PC-3 (cell line): ENCODE results near the gene KCNQ1. TPM values are rescaled to one million over a fixed set of nuclear protein-coding genes. Genes with fewer than 3 reads are reported as not detected.

Experiments
- ATAC-seq: fragments of 200-7000 bp; cut with Tn5 transposase; 2 replicates; pipeline ENCODE4 v1.9.1; 2020; ENCODE audit warnings: mild to moderate bottlenecking, moderate library complexity
- BruUV-seq: library from RNA; stranded (reverse); fragments of 400-500 nt; replicated peaks from 2 replicates; lab custom pipeline; 2021; lab: Mats Ljungman, UMichigan
- CTCF ChIA-PET: fragments of 300-600 bp; sonication (Branson Sonifier 250); formaldehyde crosslinking; loops from one replicate; lab custom pipeline; 2022; ENCODE audit warnings: antibody characterized with exemption; lab: Charles Lee
- POLR2A ChIA-PET: fragments of 300-600 bp; sonication (Branson Sonifier 250); formaldehyde crosslinking; loops from one replicate; lab custom pipeline; 2022; ENCODE audit warnings: antibody characterized with exemption; ENCODE audit not compliant: unreplicated experiment; lab: Charles Lee
- DNase-seq: peaks from one replicate; pipeline ENCODE4 v3.0.0-alpha.2; 2015
- H2AFZ ChIP-seq: fragments of 300-600 bp; sonication (generic); 2 replicates; pipeline ENCODE4 v1.6.0; 2016; ENCODE audit warnings: antibody characterized with exemption, low read length
- H3F3A ChIP-seq: fragments of 300-600 bp; sonication (generic); one replicate; pipeline ENCODE4 v1.6.0; 2017; ENCODE audit warnings: antibody characterized with exemption, low read length, control low read depth, mild to moderate bottlenecking; ENCODE audit not compliant: unreplicated experiment
- H3K27ac ChIP-seq: fragments of 300-600 bp; sonication (generic); 2 replicates; pipeline ENCODE4 v1.5.1; 2016; ENCODE audit warnings: mild to moderate bottlenecking, low read length
- H3K27me3 ChIP-seq: fragments of 300-600 bp; sonication (generic); 2 replicates; pipeline ENCODE4 v1.6.1; 2016; ENCODE audit warnings: low read length, mixed read lengths
- H3K36me3 ChIP-seq: fragments of 300-600 bp; sonication (generic); 2 replicates; pipeline ENCODE4 v1.6.1; 2016; ENCODE audit warnings: low read depth, mixed run types, low read length, mixed read lengths
- H3K4me1 ChIP-seq: fragments of 300-600 bp; sonication (generic); 2 replicates; pipeline ENCODE4 v1.5.1; 2016; ENCODE audit warnings: low read length; ENCODE audit not compliant: insufficient read depth
- H3K4me2 ChIP-seq: fragments of 300-600 bp; sonication (generic); 2 replicates; pipeline ENCODE4 v1.6.0; 2016; ENCODE audit warnings: low read length
- H3K4me3 ChIP-seq: fragments of 300-600 bp; sonication (generic); 2 replicates; pipeline ENCODE4 v1.5.1; 2016; ENCODE audit warnings: mild to moderate bottlenecking, low read length, mixed read lengths
- H3K79me2 ChIP-seq: fragments of 300-600 bp; sonication (generic); 2 replicates; pipeline ENCODE4 v1.6.1; 2017; ENCODE audit warnings: low read length, mixed read lengths
- H3K9ac ChIP-seq: fragments of 300-600 bp; sonication (generic); 2 replicates; pipeline ENCODE4 v1.6.0; 2016; ENCODE audit warnings: mild to moderate bottlenecking, low read length
- H3K9me2 ChIP-seq: fragments of 300-600 bp; sonication (generic); replicated peaks from 2 replicates; pipeline ENCODE4 v1.6.1; 2016; ENCODE audit warnings: mixed run types, low read length, mixed read lengths
- H3K9me3 ChIP-seq: fragments of 300-600 bp; sonication (generic); 2 replicates; pipeline ENCODE4 v1.6.1; 2016; ENCODE audit warnings: low read length, mixed read lengths
- H4K20me1 ChIP-seq: fragments of 300-600 bp; sonication (generic); 2 replicates; pipeline ENCODE4 v1.6.1; 2016; ENCODE audit warnings: low read length, mixed read lengths
- EZH2 ChIP-seq: fragments of 300-600 bp; sonication (generic); IDR thresholded peaks from one replicate; pipeline ENCODE4 v1.6.1; 2017; ENCODE audit warnings: antibody characterized with exemption, mild to moderate bottlenecking, low read length; ENCODE audit not compliant: unreplicated experiment
- EZH2phosphoT487 ChIP-seq: fragments of 300-600 bp; sonication (generic); IDR thresholded peaks from 2 replicates; pipeline ENCODE4 v1.6.1; 2018; ENCODE audit warnings: mild to moderate bottlenecking, antibody characterized with exemption, low read length, borderline replicate concordance
- intact Hi-C: fragments of 100-400 bp; cut with micrococcal nuclease; formaldehyde crosslinking; loops from 2 replicates; pipeline ENCODE4 v1.9.0; 2023
- total RNA-seq: library from RNA; depleted of rRNA; stranded (reverse); fragments of >200 nt; gene quantifications from 2 replicates; pipeline ENCODE4 v1.2.3, GENCODE V29; 2014
- TF ChIP-seq, protein P1 (sequence below): fragments of 300-600 bp; sonication (generic); conservative IDR thresholded peaks from 2 replicates; pipeline ENCODE4 v1.5.1; 2017; ENCODE audit warnings: antibody characterized with exemption, low read depth, mild to moderate bottlenecking, low read length

Gene KCNQ1
- total RNA-seq, 1 experiment from 2014 or later = 0.40 TPM

DNA sequence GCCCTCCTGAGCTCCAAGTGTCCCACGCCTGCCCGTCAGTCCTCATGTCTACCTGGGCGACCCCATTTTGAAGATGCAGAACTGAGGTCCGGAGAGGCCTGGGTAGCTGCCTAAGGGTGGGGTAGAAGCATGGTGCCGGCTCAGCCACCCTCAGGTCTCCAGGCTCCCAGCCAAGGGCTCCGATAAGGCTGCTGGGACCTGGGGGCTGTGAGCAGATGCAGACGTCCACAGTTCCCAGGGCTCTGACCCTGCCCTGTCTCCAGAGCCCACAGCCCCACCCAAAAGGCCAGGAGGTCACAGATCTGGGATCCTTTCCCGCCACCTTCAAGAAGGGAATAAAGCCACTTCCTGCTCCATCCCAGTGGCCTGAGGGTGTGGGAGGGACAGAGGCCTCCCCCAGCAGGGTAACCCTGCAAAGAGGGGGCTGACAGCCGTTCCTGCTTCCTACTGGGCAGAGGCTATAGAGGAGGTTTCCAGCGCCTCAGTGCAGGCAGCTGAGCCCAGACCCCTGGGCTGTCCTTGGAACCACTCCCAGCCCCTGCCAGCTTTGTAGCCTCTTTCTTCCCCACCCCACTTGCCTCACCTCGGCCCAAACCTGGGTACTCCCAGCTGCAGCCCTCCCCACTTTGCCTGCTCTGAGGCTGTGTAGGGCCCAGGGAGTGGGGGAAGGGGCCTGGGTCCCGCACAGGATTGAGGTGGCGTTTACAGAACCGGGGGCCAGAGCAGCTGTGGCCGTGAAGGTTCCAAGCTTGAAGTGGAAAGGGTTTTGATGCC lies 355.3 kb downstream of the KCNQ1 start:
- H4K20me1 ChIP-seq = no peaks in the 10 kb centered on the region
- H3K9ac ChIP-seq = no peak overlapping the region
- H3K4me2 ChIP-seq = no peak overlapping the region
- no peaks in the 10 kb centered on the region for H3K79me2 ChIP-seq
- TF ChIP-seq, protein P1, sequence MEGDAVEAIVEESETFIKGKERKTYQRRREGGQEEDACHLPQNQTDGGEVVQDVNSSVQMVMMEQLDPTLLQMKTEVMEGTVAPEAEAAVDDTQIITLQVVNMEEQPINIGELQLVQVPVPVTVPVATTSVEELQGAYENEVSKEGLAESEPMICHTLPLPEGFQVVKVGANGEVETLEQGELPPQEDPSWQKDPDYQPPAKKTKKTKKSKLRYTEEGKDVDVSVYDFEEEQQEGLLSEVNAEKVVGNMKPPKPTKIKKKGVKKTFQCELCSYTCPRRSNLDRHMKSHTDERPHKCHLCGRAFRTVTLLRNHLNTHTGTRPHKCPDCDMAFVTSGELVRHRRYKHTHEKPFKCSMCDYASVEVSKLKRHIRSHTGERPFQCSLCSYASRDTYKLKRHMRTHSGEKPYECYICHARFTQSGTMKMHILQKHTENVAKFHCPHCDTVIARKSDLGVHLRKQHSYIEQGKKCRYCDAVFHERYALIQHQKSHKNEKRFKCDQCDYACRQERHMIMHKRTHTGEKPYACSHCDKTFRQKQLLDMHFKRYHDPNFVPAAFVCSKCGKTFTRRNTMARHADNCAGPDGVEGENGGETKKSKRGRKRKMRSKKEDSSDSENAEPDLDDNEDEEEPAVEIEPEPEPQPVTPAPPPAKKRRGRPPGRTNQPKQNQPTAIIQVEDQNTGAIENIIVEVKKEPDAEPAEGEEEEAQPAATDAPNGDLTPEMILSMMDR = no peak
- no peak for TF ChIP-seq EZH2phosphoT487
- no peak for TF ChIP-seq EZH2
- intact Hi-C loops = no loop called here
- DNase-seq = no peak
- H3K4me3 ChIP-seq = no peak overlapping the region
- no peaks in the 10 kb centered on the region for H3K36me3 ChIP-seq
- no peaks in the 10 kb centered on the region for H3K9me2 ChIP-seq
- POLR2A ChIA-PET = no interaction called here
- BruUV-seq = no TSS peak
- no peaks in the 10 kb centered on the region for H3K9me3 ChIP-seq
- no peak overlapping the region for H3K27ac ChIP-seq
- CTCF ChIA-PET = no interaction called here
- ATAC-seq = no peak
- H3K4me1 ChIP-seq = no peaks in the 10 kb centered on the region
- H3F3A ChIP-seq = no peaks in the 10 kb centered on the region
- H3K27me3 ChIP-seq = no peaks in the 10 kb centered on the region
- H2AFZ ChIP-seq = no peak overlapping the region

DNA sequence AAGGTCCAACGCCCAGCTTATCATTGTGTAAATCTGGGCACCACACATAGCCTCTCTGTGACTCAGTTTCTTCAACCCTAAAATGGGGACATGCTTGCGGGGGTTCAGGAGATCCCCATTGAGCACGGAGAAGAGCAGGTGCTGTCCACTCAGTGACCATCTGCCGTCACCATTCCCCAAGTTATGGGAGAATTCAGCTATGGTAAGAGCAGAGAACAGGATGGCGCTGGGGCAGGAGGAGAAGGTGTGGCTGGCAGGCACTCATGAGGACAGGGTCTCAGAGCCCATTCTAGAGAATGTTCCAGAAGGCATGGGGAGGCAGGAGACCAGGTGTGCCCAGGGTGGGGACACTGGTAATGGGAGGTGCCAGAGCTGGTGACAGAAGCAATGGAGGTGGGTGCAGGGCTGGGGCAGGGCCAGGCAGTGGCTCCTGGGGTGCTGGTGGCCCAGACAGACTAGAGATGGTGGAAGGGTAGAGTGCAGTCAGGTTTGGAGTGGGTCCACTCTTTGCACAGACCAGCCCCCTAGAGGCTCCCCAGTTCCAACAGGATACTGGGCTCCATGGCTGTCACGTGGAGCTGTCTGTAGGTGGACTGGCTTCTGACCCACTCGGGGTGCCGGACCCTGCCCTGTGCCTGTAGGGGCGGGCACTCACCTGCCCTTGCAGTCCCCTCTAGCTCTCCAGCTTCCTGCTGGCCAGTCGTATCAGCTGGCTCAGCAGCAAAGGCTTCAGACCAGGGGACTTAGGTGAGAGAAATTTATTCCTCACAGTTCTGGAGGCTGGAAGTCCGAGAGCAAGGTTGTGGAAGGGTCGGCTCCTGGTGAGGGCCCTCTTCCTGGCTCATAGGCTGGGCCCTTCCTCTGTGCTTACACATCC lies 356.1 kb downstream of the KCNQ1 start:
- Histone ChIP-seq H3K79me2 (no peaks in the 10 kb centered on the region), H3K4me3 (no peak overlapping the region), H3K9ac (no peak overlapping the region), H3K36me3 (no peaks in the 10 kb centered on the region), H3K27ac (no peak overlapping the region), H3K9me2 (no peaks in the 10 kb centered on the region), H3K4me1 (no peaks in the 10 kb centered on the region), H3F3A (no peaks in the 10 kb centered on the region), H2AFZ (no peak overlapping the region), H3K27me3 (no peaks in the 10 kb centered on the region), H3K4me2 (no peak overlapping the region), H3K9me3 (no peaks in the 10 kb centered on the region), H4K20me1 (no peaks in the 10 kb centered on the region)
- ChIA-PET POLR2A (no interaction called here), CTCF (no interaction called here)
- intact Hi-C loops = no loop called here
- ATAC-seq (no peak), DNase-seq (no peak)
- TF ChIP-seq EZH2 = no peak
- no peak for TF ChIP-seq EZH2phosphoT487
- TF ChIP-seq, protein P1 = no peak
- BruUV-seq = no TSS peak
